Activated CD8-positive, alpha-beta memory T cell treated with anti-CD3 and anti-CD28 coated beads, Interleukin-2, amount 50 U/mL, for 48 hours (primary cell): ENCODE results near the gene TBC1D3B.
"Not testable (repeated sequence)": the region's sequence is repeated elsewhere in the genome, so short reads cannot be mapped to it uniquely, and the experiment has no call there.

Experiments used
- DNase-seq: peaks from one replicate; pipeline ENCODE4 v3.0.0-alpha.2; 2020

TBC1D3B gene

DNA sequence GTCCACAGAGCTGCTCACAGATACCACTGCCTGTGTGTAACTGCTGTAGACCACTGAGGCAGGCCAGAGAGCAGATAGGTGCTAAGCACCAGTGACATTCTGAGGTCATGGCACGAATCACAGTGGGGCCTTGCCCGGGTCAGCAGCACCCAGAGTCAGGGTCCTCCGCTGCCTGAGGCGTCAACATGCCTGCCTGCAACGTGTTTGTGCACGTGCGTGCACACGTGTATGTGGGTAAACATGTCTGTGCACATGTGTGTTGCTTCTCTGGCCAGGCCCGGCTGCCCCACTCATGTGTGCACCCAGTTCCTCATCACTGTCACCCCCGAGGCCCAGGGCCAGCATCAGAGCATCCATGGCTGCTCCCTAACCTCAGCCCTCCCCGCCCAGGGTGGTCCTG, at the start of gene TBC1D3B:
TSS of gene TBC1D3B (minus strand) at position 101 of the 400 bp plus-strand sequence. CDS start 1,586 bp downstream, outside the sequence.
- not testable (repeated sequence) for DNase-seq

DNA sequence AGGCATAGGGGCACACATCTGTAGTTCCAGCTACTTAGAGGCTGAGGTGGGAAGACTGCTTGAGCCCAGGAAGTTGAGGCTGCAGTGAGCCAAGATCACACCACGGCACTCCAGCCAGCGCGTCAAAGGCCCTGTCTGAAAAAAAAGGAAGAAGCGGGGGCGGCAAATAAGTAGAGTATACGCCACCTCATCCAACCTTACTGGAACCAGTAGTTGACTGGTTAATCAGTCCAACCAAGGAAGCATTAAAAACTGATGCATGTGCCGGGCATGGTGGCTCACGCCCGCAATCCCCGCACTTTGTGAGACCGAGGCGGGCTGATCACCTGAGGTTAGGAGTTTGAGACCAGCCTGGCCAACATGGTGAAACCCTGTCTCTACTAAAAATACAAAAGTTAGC, 46.5 kb upstream of the TBC1D3B start:
- not testable (repeated sequence) for DNase-seq

DNA sequence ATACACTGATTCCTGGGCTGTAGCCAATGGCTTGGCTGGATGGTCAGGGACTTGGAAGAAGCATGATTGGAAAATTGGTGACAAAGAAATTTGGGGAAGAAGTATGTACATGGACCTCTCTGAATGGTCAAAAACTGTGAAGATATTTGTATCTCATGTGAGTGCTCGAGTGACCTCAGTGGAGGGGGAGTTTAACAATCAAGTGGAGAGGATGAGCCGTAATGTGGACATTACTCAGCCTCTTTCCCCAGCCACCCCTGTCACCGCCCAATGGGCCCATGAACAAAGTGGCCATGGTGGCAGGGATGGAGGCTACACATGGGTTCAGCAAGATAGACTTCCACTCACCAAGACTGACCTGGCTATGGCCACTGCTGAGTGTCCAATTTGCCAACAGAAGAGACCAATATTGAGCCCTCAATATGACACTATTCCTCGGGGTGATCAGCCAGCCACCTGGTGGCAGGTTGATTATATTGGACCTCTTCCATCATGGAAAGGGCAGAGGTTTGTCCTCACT, 45.2 kb upstream of the TBC1D3B start:
- not testable (repeated sequence) for DNase-seq

GRCh38 chr17:36220737-36221580, 44.5 kb upstream of the TBC1D3B start:
- not testable (repeated sequence) for DNase-seq

- DNase-seq: not testable (repeated sequence)
Observed at GRCh38 chr17:36219556-36219955, 43.1 kb upstream of the TBC1D3B start.

DNA sequence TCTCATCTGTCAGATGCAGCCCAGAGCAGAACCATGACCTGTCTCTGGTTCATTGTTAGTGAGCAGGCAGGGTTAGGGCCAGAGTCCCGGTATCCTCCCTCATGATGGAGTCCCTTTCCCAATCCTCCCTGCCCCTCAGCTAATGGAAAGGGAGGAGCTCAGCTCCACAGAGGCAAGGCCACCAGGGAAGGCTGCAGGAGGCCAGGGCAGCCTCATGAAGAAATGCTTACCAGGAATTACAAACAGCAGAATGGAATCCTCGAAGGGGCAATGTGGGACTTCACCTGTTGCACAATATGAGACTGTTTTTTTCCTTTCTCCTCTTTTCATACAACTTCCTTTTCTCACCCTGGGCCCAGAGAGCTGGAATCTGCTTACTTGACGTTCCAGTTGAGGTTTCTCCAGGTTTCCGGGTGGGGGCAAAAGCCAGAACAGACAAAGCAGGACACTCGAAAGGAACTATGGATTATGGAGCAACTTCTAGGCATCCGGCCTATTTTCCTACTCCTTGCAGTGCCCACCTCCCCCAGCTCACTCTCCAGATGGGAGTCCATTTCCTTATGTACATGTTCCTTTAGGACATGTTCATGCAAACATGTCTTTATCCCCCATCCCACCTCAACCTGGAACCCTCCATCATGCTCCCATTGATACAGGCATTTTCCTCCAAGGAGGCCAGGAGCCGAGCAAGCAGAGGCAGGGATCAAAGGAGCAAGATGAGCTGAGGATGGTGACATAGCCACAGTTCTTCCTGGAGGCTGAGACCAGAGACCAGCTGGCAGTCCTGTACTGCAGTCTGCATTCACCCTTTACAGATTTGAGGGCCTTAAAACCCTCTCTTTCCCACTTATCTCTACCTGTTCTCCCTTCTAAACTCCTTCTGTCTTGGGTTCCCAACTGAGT, 39.2 kb upstream of the TBC1D3B start:
- not testable (repeated sequence) for DNase-seq

GRCh38 chr17:36214918-36215317, 38.5 kb upstream of the TBC1D3B start:
- no peak for DNase-seq

GRCh38 chr17:36213695-36214094, 37.3 kb upstream of the TBC1D3B start:
- DNase-seq: no peak

DNA sequence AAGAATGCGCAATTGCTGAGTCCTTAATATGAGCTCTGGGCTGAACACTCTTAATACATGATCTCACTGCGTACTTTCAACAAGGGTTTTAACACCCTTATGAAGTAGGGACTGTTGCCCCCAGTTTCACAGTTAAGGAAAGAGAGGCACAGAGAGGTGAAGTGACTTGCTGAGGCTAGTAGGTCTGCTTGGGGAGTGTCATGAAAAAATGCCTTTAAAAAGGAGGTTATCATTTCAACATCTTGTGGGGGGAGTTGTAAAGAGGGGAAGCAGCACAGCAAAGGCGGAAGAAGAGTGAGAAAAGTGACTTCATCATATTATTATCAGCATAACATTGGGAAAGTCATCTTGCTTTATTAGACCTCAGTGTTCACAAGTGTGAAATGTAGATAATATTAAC, 36.5 kb upstream of the TBC1D3B start:
- DNase-seq: no peak

DNA sequence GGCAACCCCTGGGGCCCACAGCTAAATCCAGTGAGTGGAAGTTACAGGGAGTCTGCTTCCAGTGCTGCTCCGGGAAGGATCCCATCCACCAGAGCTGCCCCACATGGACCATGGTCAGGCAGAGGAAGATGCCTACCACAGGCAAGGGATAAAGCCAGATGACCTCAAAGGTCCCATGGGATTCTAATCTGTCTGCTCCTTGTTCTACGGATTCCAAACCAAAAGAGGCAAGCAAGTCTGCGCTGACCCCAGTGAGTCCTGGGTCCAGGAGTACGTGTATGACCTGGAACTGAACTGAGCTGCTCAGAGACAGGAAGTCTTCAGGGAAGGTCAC, 35.8 kb upstream of the TBC1D3B start:
- DNase-seq: no peak

DNA sequence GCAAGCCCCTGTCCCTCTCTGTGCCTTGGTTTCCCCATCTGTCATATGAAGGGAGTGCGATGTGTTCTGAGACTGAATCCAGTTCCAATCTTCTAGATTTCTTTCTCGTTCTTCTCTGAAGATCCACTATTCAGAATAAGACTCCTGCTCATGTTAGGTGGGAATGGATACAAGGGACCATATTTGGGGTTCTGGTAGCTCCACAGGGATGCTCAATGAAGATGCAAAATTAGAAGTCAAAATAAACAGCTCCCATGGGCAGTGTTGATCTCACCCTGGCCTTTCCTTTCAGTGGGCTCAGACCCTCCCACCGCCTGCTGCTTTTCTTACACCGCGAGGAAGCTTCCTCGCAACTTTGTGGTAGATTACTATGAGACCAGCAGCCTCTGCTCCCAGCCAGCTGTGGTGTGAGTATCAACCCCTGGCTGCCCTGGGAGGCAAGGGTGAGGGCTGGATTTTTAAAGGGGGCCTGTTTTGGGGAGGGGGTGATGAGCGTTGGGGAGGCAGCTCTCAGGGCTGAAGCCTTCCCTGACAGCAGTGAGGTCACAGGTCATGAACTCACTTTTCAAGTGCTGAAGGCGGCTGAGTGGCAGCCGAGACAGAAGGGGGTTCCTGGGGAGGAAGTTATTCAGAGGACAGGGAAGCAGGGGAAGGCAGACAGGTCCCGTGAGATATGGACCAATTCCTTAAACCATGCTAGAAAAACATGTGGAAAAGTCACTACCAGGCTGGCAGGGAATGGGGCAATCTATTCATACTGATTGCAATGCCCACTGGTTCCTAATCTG, 35.2 kb upstream of the TBC1D3B start:
- DNase-seq: not testable (repeated sequence)

DNA sequence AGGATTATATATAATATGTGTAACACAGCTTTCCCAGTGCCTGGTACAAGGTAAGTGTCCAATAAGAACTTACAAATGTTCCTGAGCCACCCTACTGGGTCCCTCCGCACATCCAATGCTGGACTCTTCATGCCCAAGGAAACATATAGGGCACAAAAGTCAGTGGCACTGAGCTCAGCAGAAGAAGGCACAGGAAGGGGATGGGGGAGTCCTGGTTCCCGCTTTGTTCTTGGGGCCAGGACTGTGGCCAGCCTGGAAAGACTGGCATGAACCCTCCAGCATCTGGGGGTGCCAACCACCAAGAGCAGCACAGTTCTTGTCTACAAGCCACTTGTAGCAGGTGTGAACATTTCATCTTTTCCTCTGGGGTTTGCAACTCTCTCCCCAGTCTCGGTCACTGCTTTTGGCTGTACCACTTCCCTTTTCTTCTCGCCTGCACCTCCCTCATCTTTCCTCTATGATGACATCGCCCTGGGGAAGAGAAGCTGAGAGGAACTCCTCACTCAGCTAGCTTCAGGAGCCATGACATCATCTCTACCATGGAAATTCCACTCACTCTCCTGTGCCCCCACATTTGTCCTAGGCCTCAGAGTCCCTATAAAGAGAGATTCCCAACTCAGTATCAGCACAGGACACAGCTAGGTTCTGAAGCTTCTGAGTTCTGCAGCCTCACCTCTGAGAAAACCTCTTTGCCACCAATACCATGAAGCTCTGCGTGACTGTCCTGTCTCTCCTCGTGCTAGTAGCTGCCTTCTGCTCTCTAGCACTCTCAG, 34.2 kb upstream of the TBC1D3B start, which contains the start of gene CCL4L2:
TSS of gene CCL4L2 (plus strand) at position 625 of the 773 bp plus-strand sequence.
- not testable (repeated sequence) for DNase-seq

DNA sequence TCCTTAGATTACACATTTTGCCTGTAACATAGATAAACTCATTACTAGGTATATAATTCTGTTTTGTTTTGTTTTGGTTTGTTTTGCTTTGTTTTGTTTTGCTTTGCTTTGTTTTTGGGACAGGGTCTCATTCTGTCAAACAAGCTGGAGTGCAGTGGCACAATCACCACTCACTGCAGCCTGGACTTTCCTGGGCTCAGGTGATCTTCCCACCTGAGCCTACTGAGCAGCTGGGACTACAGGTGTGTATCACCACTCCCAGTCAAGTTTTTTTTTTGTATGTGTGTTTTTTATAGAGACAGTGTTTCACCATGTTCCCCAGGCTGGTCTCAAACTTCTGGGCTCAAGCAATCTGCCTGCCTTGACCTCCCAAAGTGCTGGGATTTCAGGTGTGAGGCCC, 33.1 kb upstream of the TBC1D3B start:
- DNase-seq: no peak

DNA sequence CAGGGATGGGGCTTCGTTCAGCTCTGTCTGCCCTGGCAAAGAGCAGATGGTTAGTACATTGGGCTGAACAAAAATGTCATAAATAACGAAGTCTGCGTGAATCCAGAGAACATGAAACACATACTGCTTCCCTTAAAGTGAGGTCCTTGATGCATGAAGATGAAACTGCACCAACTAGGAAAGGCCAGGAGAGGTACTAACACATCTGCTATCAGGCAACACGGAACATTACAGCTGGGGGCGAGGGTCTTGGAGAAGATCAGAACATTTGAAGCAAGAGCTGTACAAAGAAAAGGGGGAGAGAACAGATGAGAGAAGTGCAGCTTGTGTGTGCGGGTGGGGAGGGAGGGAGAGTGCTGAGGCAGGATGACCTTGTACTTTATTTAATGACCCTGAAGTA, 30.9 kb upstream of the TBC1D3B start:
- DNase-seq: not testable (repeated sequence)

- DNase-seq: not testable (repeated sequence)
Observed at GRCh38 chr17:36206486-36206821, 30.0 kb upstream of the TBC1D3B start.

GRCh38 chr17:36205637-36206485, 29.4 kb upstream of the TBC1D3B start:
- no peak for DNase-seq

DNA sequence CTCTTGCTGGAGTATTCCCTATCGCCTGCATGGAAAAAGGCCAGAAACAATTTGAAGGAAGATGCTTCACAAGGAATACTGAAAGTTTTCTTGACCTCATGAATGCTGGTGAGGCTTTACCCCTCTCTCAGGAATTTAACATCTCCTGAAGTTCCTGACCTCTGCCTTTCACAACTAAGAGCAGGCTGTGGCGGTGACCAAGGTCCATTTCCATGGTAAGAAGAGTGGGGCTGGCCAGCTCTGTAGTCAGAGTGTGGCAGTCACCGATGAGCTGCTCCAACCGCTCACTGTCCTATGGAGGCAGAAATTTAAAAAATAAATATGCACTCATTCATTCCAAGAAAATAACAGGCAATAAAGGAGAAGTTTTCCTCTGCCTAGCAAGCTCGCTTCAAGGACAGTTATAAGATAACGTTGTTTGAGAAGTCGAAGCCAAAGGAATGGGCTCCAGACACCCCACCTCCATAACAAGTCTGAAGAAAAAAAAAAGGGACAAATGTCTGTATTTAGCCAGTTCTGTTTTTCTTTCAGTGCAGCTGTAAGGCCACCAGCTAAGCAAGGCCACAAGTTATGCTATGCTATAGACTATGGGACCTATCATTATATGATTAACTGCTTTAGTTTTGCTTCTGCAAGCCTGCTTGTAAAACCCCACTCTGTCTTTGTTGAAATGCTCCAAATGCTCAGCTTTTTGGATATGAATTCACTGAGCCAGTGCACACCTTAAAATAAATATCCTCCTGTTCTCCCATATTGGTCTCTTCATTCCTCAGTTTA, 28.5 kb upstream of the TBC1D3B start:
- no peak for DNase-seq

- no peak for DNase-seq
Observed at GRCh38 chr17:36203335-36203734, 26.9 kb upstream of the TBC1D3B start.

DNA sequence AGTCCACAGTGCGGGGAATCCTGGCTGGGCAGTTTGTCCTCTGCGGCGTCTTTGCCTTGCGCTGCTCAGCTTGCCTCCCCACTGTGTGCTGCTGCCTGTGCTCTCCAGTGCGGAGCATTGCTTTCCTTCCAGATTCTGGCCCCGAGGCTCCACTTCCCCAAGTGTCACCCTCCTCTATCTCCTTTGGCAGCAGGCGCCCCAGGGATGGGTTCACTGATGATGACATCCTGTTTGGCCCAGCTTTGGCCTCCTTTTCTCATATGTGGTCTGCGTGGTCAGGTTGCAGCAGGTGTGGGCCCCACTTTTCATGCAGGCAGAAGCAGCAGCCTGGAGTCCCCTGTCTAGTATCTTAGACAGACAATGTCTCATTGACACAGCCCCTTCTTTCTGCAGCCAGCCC, 25.1 kb upstream of the TBC1D3B start:
- DNase-seq: not testable (repeated sequence)

GRCh38 chr17:36201102-36201501, 24.7 kb upstream of the TBC1D3B start:
- DNase-seq: not testable (repeated sequence)
